Stomach (tissue), 9 donors: ENCODE results near the gene PTPRD. TPM values are rescaled to one million over a fixed set of nuclear protein-coding genes. Genes with fewer than 3 reads are reported as not detected.
A peak's percentile ranks its signal among the peaks of the same experiment; 100 is the strongest.

Source experiments
- DNase-seq, 2 donors: peaks; one replicate each; pipeline versions ENCODE4 v3.0.0 to v3.0.0-alpha.2; 2013 to 2019
- H3K27ac ChIP-seq, 5 donors: fragments of 200-600 bp in 4 of 5; sonication (generic) in 4 of 5; one replicate each; pipeline ENCODE4 v1.5.1; 2013 to 2019; ENCODE audit warnings: mild to moderate bottlenecking in 1 of 5, moderate library complexity in 1 of 5
- H3K27me3 ChIP-seq, 3 donors: fragments of 200-600 bp; sonication (generic); one replicate each; pipeline ENCODE4 v1.5.1; 2017 to 2019; ENCODE audit warnings: mixed run types in 1 of 3
- H3K36me3 ChIP-seq, 4 donors: fragments of 200-600 bp; sonication (generic); 1 replicate in 3 of 4; 2 replicates in 1 of 4; pipeline ENCODE4 v1.5.1; 2016 to 2019
- H3K4me1 ChIP-seq, 4 donors: fragments of 200-600 bp; sonication (generic); one replicate each; pipeline ENCODE4 v1.5.1; 2016 to 2019
- H3K4me3 ChIP-seq, 4 donors: fragments of 200-600 bp; sonication (generic) in 3 of 4; one replicate each; pipeline ENCODE4 v1.5.1; 2016 to 2019; ENCODE audit warnings: mild to moderate bottlenecking in 1 of 4
- H3K9me3 ChIP-seq, 4 donors: fragments of 200-600 bp; sonication (generic); one replicate each; pipeline ENCODE4 v1.5.1; 2016 to 2019
- EP300 ChIP-seq: sonication (generic); formaldehyde crosslinking; IDR thresholded peaks from one replicate; pipeline ENCODE4 v1.6.1; 2017; ENCODE audit warnings: antibody characterized with exemption
- POLR2A ChIP-seq, 4 donors: fragments of 450-650 bp; IDR thresholded peaks; one replicate each; pipeline ENCODE4 v1.6.1; 2016; ENCODE audit warnings: antibody characterized with exemption in 4 of 4, control low read depth in 2 of 4, mild to moderate bottlenecking in 1 of 4, moderate library complexity in 1 of 4
- POLR2AphosphoS5 ChIP-seq, 3 donors: sonication (generic); formaldehyde crosslinking; IDR thresholded peaks; one replicate each; pipeline ENCODE4 v1.6.1; 2016; ENCODE audit warnings: antibody characterized with exemption in 3 of 3
- WGBS, 5 donors: extraction: QIAGEN DNeasy Blood & Tissue Kit in 3 of 5; methylation state at CpG; one replicate each; pipeline versions ENCODE4 v1.1.5 to v1.1.7; 2013 to 2018; 5-methylcytosine and 5-hydroxymethylcytosine counted together
- intact Hi-C: fragments of 100-400 bp; cut with DNase I; formaldehyde crosslinking; loops from one replicate; pipeline ENCODE4 v1.15.1; 2023; ENCODE audit warnings: low total_unique reads
- polyA plus RNA-seq, 3 donors: library from polyadenylated mRNA; stranded (reverse); fragments of 200-250 nt; gene quantifications; one replicate each; pipeline ENCODE4 v1.2.3, GENCODE V29; 2013
- total RNA-seq, 5 donors: library from RNA; depleted of rRNA; stranded (reverse); fragments of >200 nt; gene quantifications; one replicate each; pipeline versions ENCODE4 v1.1.0 to v1.2.3, GENCODE V29; 2014 to 2016
- TF ChIP-seq, protein P1 (sequence below), 7 experiments: fragments of 450-650 bp in 4 of 7; fragments of 200-600 bp in 3 of 7; sonication (generic) in 3 of 7; IDR thresholded peaks; one replicate each; pipeline ENCODE4 v1.5.1; 2016 to 2019; ENCODE audit warnings: antibody characterized with exemption in 7 of 7, control low read depth in 2 of 7, mild to moderate bottlenecking in 1 of 7
- donor health status: healthy with polysubstance abuse.
- donor health status: Bipolar disorder and iron deficiency.
- donor health status: healthy.

Gene PTPRD
- total and polyA plus RNA-seq, 8 donors, result 0.12 to 53.1 (median 1.2) TPM

DNA sequence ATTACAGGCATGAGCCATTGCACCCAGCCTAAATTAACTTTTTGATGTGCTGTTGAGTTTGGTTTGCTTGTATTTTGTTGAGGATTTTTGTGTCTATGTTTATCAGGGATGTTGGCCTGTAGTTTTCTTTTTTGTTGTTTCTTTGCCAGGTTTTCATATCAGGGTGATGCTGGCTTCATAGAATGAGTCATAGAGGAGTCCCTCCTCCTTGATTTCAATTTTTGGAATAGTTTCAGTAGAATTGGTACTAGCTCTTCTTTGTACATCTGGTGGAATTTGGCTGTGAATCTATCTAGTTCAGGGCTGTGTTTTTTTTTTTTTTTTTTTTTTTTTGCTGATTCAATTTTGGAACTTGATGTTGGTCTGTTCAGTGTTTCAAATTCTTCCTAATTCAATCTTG lies 1648.9 kb downstream of the PTPRD start:
- TF ChIP-seq POLR2AphosphoS5 (IDR thresholded peaks at IDR 0.05), result no peak
- no peak for TF ChIP-seq EP300
- TF ChIP-seq, protein P1, sequence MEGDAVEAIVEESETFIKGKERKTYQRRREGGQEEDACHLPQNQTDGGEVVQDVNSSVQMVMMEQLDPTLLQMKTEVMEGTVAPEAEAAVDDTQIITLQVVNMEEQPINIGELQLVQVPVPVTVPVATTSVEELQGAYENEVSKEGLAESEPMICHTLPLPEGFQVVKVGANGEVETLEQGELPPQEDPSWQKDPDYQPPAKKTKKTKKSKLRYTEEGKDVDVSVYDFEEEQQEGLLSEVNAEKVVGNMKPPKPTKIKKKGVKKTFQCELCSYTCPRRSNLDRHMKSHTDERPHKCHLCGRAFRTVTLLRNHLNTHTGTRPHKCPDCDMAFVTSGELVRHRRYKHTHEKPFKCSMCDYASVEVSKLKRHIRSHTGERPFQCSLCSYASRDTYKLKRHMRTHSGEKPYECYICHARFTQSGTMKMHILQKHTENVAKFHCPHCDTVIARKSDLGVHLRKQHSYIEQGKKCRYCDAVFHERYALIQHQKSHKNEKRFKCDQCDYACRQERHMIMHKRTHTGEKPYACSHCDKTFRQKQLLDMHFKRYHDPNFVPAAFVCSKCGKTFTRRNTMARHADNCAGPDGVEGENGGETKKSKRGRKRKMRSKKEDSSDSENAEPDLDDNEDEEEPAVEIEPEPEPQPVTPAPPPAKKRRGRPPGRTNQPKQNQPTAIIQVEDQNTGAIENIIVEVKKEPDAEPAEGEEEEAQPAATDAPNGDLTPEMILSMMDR (IDR thresholded peaks at IDR 0.05), result no peak
- no peak for TF ChIP-seq POLR2A (IDR thresholded peaks at IDR 0.05)
- Histone ChIP-seq H3K27me3 (no peaks in the 10 kb centered on the region), H3K9me3 (no peaks in the 10 kb centered on the region), H3K27ac (no peak overlapping the region), H3K4me3 (no peak overlapping the region), H3K4me1 (no peaks in the 10 kb centered on the region), H3K36me3 (no peaks in the 10 kb centered on the region)
- intact Hi-C loops, result no loop called here
- peak in 1 of 2 donors; percentile 4 for DNase-seq

DNA sequence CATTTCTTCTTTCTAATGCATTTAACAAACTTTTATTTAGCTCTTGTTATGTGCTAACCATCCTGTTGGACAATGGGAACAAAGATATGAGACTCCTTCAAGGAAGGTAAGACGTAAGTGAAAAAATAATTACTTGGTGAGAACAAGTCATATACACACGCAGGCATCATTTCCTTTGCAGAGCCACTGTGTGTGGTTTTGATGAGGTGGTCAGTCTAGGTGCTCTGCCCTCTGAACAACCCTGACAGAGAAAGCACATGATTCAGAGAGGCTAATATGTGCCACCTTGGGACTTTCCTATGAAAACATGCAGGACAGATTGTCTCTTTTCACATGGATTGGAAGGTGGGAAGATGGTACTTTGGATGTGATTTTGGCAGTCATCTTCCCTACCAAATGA lies 1650.7 kb downstream of the PTPRD start:
- Histone ChIP-seq H3K27ac (no peak overlapping the region), H3K36me3 (no peaks in the 10 kb centered on the region), H3K9me3 (no peaks in the 10 kb centered on the region), H3K4me1 (no peaks in the 10 kb centered on the region), H3K27me3 (no peaks in the 10 kb centered on the region), H3K4me3 (no peak overlapping the region)
- no peak for DNase-seq
- no peak for TF ChIP-seq EP300
- TF ChIP-seq POLR2A (IDR thresholded peaks at IDR 0.05), result no peak
- no peak for TF ChIP-seq POLR2AphosphoS5 (IDR thresholded peaks at IDR 0.05)
- TF ChIP-seq, protein P1 (IDR thresholded peaks at IDR 0.05), result no peak
- 79 to 91% (median 89%) methylated on average over 2 of the region's 2 CpGs for WGBS, 5 donors
- intact Hi-C loops, result no loop called here

DNA sequence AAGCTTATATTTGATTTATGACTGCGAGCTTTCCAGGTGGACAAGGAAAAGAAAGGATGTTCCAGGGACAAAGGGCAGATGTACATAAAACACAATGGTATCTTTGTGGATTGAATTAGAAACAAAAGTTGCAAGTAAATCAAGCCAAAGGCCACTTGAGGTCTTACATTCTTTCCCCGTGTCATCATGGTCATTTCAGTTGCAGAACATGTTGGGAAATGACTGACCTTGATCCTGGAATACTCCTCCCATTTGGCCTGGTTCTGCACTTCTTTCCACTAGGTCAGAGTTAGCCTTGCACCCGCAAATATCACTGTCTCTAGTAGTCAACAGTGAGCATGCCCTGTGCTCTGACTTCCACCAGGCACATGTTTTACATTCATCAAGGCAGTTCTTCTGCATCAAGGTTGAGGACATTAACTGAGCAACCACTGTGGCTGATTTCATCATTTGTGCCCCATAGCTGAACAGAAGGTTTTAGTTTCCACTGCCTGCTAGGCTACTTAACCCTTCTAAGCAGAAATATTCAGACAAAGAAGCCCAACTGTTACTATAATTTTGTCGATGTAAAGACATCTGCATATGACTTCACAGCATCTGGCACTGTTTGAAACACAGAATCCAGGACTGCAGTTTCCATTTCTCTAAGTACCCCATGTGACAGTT lies 1651.5 kb downstream of the PTPRD start:
- H3K4me3 ChIP-seq, result no peak overlapping the region
- H3K27me3 ChIP-seq, result no peaks in the 10 kb centered on the region
- no peak for TF ChIP-seq EP300
- no peak for TF ChIP-seq POLR2A (IDR thresholded peaks at IDR 0.05)
- no peak for TF ChIP-seq POLR2AphosphoS5 (IDR thresholded peaks at IDR 0.05)
- TF ChIP-seq, protein P1 (IDR thresholded peaks at IDR 0.05), result no peak
- no peak for DNase-seq
- no peaks in the 10 kb centered on the region for H3K36me3 ChIP-seq
- intact Hi-C loops, result no loop called here
- 62 to 84% (median 74%) methylated on average over 4 of the region's 4 CpGs for WGBS, 5 donors
- H3K27ac ChIP-seq, result no peak overlapping the region
- H3K9me3 ChIP-seq, result no peaks in the 10 kb centered on the region
- no peaks in the 10 kb centered on the region for H3K4me1 ChIP-seq

DNA sequence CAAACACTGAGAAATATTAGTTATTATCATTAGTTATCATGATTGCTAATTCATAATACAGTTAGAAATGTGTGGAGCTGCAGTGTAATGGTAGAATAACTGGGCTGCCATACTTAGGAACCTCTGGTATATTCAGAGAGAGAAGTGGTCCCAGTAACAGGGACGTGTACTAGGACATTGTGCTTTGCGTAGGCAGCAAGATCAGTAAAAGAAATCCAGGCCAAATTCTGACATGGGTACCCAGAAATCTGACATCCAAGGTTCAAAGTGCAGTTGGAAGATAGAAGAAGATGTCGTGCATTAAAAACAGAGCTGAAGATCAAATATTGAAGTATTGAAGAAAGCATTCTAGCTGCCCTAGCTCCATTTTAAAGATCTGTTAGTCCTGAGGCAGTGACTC lies 1652.5 kb downstream of the PTPRD start:
- no peak for TF ChIP-seq POLR2AphosphoS5 (IDR thresholded peaks at IDR 0.05)
- TF ChIP-seq POLR2A (IDR thresholded peaks at IDR 0.05), result no peak
- TF ChIP-seq EP300, result no peak
- TF ChIP-seq, protein P1 (IDR thresholded peaks at IDR 0.05), result no peak
- WGBS, 5 donors, result 81 to 94% (median 85%) methylated on average over 3 of the region's 3 CpGs
- no peaks in the 10 kb centered on the region for H3K9me3 ChIP-seq
- H3K27me3 ChIP-seq, result no peaks in the 10 kb centered on the region
- no peaks in the 10 kb centered on the region for H3K36me3 ChIP-seq
- H3K4me3 ChIP-seq, result no peak overlapping the region
- DNase-seq, result no peak
- no peaks in the 10 kb centered on the region for H3K4me1 ChIP-seq
- intact Hi-C loops, result no loop called here
- H3K27ac ChIP-seq, result no peak overlapping the region
